GM19240 (cell line): Measurements from ENCODE around the gene DNAJA4.

ENCODE experiments used
- DNase-seq: peaks from one replicate; pipeline ENCODE4 v3.0.0; 2011; ENCODE audit warnings: low spot score; ENCODE audit not compliant: insufficient read length

Gene DNAJA4

GRCh38 chr15:78313383-78313782 is 49.0 kb downstream of the DNAJA4 start:
- DNase-seq, result no peak

GRCh38 chr15:78314181-78314581 is 49.8 kb downstream of the DNAJA4 start:
- no peak for DNase-seq

- DNase-seq, result no peak
Observed at GRCh38 chr15:78315686-78316282, 51.4 kb downstream of the DNAJA4 start.

- no peak for DNase-seq
Observed at GRCh38 chr15:78316283-78317083, 52.1 kb downstream of the DNAJA4 start.

- DNase-seq, result no peak
Observed at GRCh38 chr15:78317145-78317836, 52.9 kb downstream of the DNAJA4 start.

- DNase-seq, result no peak
Observed at GRCh38 chr15:78319588-78319987, 55.2 kb downstream of the DNAJA4 start.

GRCh38 chr15:78320183-78320582 is 55.8 kb downstream of the DNAJA4 start:
- no peak for DNase-seq

- no peak for DNase-seq
Observed at GRCh38 chr15:78321041-78321570, 56.7 kb downstream of the DNAJA4 start.

GRCh38 chr15:78321786-78322185 is 57.4 kb downstream of the DNAJA4 start:
- DNase-seq, result no peak

GRCh38 chr15:78322243-78322642 is 57.9 kb downstream of the DNAJA4 start:
- no peak for DNase-seq

GRCh38 chr15:78322724-78323521 is 58.6 kb downstream of the DNAJA4 start:
- no peak for DNase-seq

GRCh38 chr15:78323693-78324092 is 59.3 kb downstream of the DNAJA4 start:
- DNase-seq, result no peak

- DNase-seq, result no peak
Observed at GRCh38 chr15:78324144-78324543, 59.8 kb downstream of the DNAJA4 start.

- no peak for DNase-seq
Observed at GRCh38 chr15:78325092-78325843, 60.9 kb downstream of the DNAJA4 start.

GRCh38 chr15:78327466-78327865 is 63.1 kb downstream of the DNAJA4 start:
- DNase-seq, result no peak

GRCh38 chr15:78329625-78330024 is 65.3 kb downstream of the DNAJA4 start:
- no peak for DNase-seq
